ENCODE measurements around the gene MAPK13.

GRCh38 chr6:36082318-36082717 lies 48.0 kb upstream of the MAPK13 start:
- TF ChIP-seq CTCF (IDR thresholded peaks at IDR 0.05; ENCODE audit: insufficient read depth, low read depth, low read length) (no peak), EZH2 (IDR thresholded peaks at IDR 0.05; ENCODE audit: insufficient read depth, low read length) (no peak)
